ENCODE data around the gene DPPA5.
"Not testable (repeated sequence)": the region's sequence is repeated elsewhere in the genome, so short reads cannot be mapped to it uniquely, and the experiment has no call there.

DPPA5 gene

GRCh38 chr6:73363537-73363875 lies 9.4 kb upstream of the DPPA5 start:
- no peak for DNase-seq

GRCh38 chr6:73362869-73363536 lies 8.9 kb upstream of the DPPA5 start:
- no peak for DNase-seq

GRCh38 chr6:73362358-73362757 lies 8.3 kb upstream of the DPPA5 start, which contains the start of gene KHDC3L:
Gene KHDC3L, plus strand, starts transcription at chr6:73362658. Its CDS starts 72 bp downstream, at chr6:73362730.
- no peak for DNase-seq

- no peak for DNase-seq
These were observed 4.8 kb downstream of the DPPA5 start for GRCh38 chr6:73349311-73349710.

- DNase-seq: no peak
These were observed 5.4 kb downstream of the DPPA5 start for GRCh38 chr6:73348550-73349204.

- no peak for DNase-seq
These were observed 10.9 kb downstream of the DPPA5 start for GRCh38 chr6:73343164-73343563.

- DNase-seq: no peak
These were observed 11.9 kb downstream of the DPPA5 start for GRCh38 chr6:73342174-73342573.

GRCh38 chr6:73341335-73341734 lies 12.7 kb downstream of the DPPA5 start:
- no peak for DNase-seq

GRCh38 chr6:73340048-73340447 lies 14.0 kb downstream of the DPPA5 start:
- peak; percentile 58 for DNase-seq

- peak; percentile 74 for DNase-seq
These were observed 14.7 kb downstream of the DPPA5 start for GRCh38 chr6:73339340-73339739.

GRCh38 chr6:73329201-73329600 lies 24.9 kb downstream of the DPPA5 start:
- DNase-seq: no peak

GRCh38 chr6:73328790-73329189 lies 25.3 kb downstream of the DPPA5 start:
- no peak for DNase-seq

- no peak for DNase-seq
These were observed 28.4 kb downstream of the DPPA5 start for GRCh38 chr6:73325656-73326055.

- DNase-seq: no peak
These were observed 30.8 kb downstream of the DPPA5 start for GRCh38 chr6:73323323-73323722.

GRCh38 chr6:73314577-73315492 lies 39.2 kb downstream of the DPPA5 start:
- DNase-seq: no peak

- not testable (repeated sequence) for DNase-seq
These were observed 43.6 kb downstream of the DPPA5 start for GRCh38 chr6:73310503-73310845.

GRCh38 chr6:73309785-73310502 lies 44.1 kb downstream of the DPPA5 start:
- peak; percentile 66 for DNase-seq

- no peak for DNase-seq
These were observed 44.6 kb downstream of the DPPA5 start for GRCh38 chr6:73309535-73309784.

GRCh38 chr6:73308712-73309534 lies 45.2 kb downstream of the DPPA5 start:
- peak; percentile 24 for DNase-seq

- not testable (repeated sequence) for DNase-seq
These were observed 50.3 kb downstream of the DPPA5 start for GRCh38 chr6:73303773-73304172.

Data from NCI-H226 (cell line).